MM.1S (cell line): ENCODE results near the gene LRG1.

Experiments
- DNase-seq: peaks from one replicate; pipeline ENCODE4 v3.0.0-alpha.2; 2015
- H2AFZ ChIP-seq: fragments of 300-600 bp; sonication (generic); 2 replicates; pipeline ENCODE4 v1.6.0; 2016; ENCODE audit warnings: antibody characterized with exemption, low read length
- H3F3A ChIP-seq: fragments of 300-600 bp; sonication (generic); 2 replicates; pipeline ENCODE4 v1.6.1; 2016; ENCODE audit warnings: mild to moderate bottlenecking, antibody characterized with exemption, low read length, moderate library complexity, mixed read lengths; ENCODE audit not compliant: insufficient read depth
- H3K27ac ChIP-seq: fragments of 300-600 bp; sonication (generic); 2 replicates; pipeline ENCODE4 v1.5.1; 2016; ENCODE audit warnings: mild to moderate bottlenecking, low read length
- H3K27me3 ChIP-seq: fragments of 300-600 bp; sonication (generic); replicated peaks from 2 replicates; pipeline ENCODE4 v1.6.0; 2016; ENCODE audit warnings: low read length; ENCODE audit not compliant: insufficient read depth
- H3K36me3 ChIP-seq: fragments of 300-600 bp; sonication (generic); replicated peaks from 2 replicates; pipeline ENCODE4 v1.6.1; 2016; ENCODE audit warnings: mild to moderate bottlenecking, low read length, mixed read lengths; ENCODE audit not compliant: insufficient read depth
- H3K4me1 ChIP-seq: fragments of 300-600 bp; sonication (generic); 2 replicates; pipeline ENCODE4 v1.6.1; 2016; ENCODE audit warnings: low read length, mixed read lengths
- H3K4me2 ChIP-seq: fragments of 300-600 bp; sonication (generic); 2 replicates; pipeline ENCODE4 v1.6.0; 2016; ENCODE audit warnings: low read depth, low read length
- H3K4me3 ChIP-seq: fragments of 300-600 bp; sonication (generic); 2 replicates; pipeline ENCODE4 v1.5.1; 2016; ENCODE audit warnings: low read length, mixed read lengths
- H3K79me2 ChIP-seq: fragments of 300-600 bp; sonication (generic); 2 replicates; pipeline ENCODE4 v1.6.1; 2016; ENCODE audit warnings: mixed run types, low read length, mixed read lengths
- H3K9ac ChIP-seq: fragments of 300-600 bp; sonication (generic); 2 replicates; pipeline ENCODE4 v1.6.1; 2016; ENCODE audit warnings: low read length, mixed read lengths
- H3K9me2 ChIP-seq: fragments of 300-600 bp; sonication (generic); replicated peaks from 2 replicates; pipeline ENCODE4 v1.6.1; 2016; ENCODE audit warnings: mild to moderate bottlenecking, low read length, mixed read lengths; ENCODE audit not compliant: insufficient read depth
- H3K9me3 ChIP-seq: fragments of 300-600 bp; sonication (generic); replicated peaks from 2 replicates; pipeline ENCODE4 v1.6.1; 2016; ENCODE audit warnings: mild to moderate bottlenecking, low read length, mixed read lengths; ENCODE audit not compliant: insufficient read depth
- H4K20me1 ChIP-seq: fragments of 300-600 bp; sonication (generic); 2 replicates; pipeline ENCODE4 v1.6.1; 2016; ENCODE audit warnings: mild to moderate bottlenecking, low read length, moderate library complexity, mixed read lengths; ENCODE audit not compliant: insufficient read depth
- EZH2 ChIP-seq: fragments of 300-600 bp; sonication (generic); optimal IDR thresholded peaks from 2 replicates; pipeline ENCODE3; 2017; ENCODE audit warnings: low read depth, mild to moderate bottlenecking, antibody characterized with exemption, low read length, mixed read lengths
- EZH2phosphoT487 ChIP-seq: fragments of 300-600 bp; sonication (generic); IDR thresholded peaks from 2 replicates; pipeline ENCODE4 v1.6.1; 2018; ENCODE audit warnings: antibody characterized with exemption, low read length
- TF ChIP-seq, protein P1 (sequence below): fragments of 300-600 bp; sonication (generic); IDR thresholded peaks from 2 replicates; pipeline ENCODE4 v1.5.1; 2016; ENCODE audit warnings: antibody characterized with exemption, low read length, mixed read lengths

The LRG1 gene

DNA sequence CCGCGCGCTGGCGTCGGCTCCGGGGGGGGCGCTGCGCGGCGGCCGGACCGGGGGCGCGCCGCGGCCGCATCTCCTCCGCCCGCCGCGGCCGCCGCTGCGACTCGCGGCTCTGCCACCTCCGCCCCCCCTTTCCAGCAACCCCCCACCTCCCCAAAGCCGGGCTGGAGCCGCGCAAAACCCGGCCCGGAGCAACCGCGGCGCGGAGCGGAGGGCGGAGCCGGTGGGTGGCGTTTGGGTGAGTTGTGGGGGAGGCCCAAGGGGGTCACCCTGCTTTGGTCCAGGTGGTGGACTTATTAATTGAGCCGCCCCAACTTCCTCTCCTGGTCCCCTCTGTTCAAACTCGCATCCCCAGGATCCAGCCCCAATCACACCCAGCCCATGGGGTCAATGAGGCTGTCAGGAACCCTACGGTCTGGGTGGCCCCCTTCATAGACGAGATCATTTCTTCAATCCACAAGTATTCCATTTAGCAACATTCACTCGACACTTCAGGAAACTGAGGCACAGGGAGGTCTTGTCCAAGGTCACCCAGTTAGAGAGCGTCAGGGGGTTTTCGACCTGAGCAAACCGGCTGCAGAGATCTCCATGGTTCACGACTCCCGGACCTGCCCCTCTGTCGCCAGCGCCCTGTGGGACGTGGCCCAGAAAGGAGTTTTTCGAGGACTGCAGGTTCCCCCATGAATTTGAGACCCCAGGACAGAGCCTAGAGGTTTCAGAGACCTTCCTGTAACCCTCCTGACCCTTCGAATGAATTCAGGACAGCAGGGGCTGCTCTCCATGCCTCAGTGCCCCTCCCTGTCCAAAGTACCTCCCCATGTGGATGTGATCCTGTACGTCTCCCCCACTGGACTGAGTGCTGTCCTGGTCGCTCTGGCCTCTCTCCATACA, 42.1 kb upstream of the LRG1 start:
- H3K9me3 ChIP-seq, result no peaks in the 10 kb centered on the region
- H2AFZ ChIP-seq, result no peak overlapping the region
- no peaks in the 10 kb centered on the region for H3K4me1 ChIP-seq
- H3K4me2 ChIP-seq, result no peak overlapping the region
- H3K27me3 ChIP-seq, result peaks cover 94% of the 10 kb centered on the region
- no peak overlapping the region for H3K9ac ChIP-seq
- no peak overlapping the region for H3K27ac ChIP-seq
- no peak for DNase-seq
- no peaks in the 10 kb centered on the region for H3K9me2 ChIP-seq
- H4K20me1 ChIP-seq, result no peaks in the 10 kb centered on the region
- no peaks in the 10 kb centered on the region for H3F3A ChIP-seq
- TF ChIP-seq EZH2phosphoT487 (no peak), EZH2 (no peak)
- TF ChIP-seq, protein P1, sequence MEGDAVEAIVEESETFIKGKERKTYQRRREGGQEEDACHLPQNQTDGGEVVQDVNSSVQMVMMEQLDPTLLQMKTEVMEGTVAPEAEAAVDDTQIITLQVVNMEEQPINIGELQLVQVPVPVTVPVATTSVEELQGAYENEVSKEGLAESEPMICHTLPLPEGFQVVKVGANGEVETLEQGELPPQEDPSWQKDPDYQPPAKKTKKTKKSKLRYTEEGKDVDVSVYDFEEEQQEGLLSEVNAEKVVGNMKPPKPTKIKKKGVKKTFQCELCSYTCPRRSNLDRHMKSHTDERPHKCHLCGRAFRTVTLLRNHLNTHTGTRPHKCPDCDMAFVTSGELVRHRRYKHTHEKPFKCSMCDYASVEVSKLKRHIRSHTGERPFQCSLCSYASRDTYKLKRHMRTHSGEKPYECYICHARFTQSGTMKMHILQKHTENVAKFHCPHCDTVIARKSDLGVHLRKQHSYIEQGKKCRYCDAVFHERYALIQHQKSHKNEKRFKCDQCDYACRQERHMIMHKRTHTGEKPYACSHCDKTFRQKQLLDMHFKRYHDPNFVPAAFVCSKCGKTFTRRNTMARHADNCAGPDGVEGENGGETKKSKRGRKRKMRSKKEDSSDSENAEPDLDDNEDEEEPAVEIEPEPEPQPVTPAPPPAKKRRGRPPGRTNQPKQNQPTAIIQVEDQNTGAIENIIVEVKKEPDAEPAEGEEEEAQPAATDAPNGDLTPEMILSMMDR, result no peak
- no peaks in the 10 kb centered on the region for H3K79me2 ChIP-seq
- no peaks in the 10 kb centered on the region for H3K36me3 ChIP-seq
- H3K4me3 ChIP-seq, result no peak overlapping the region

DNA sequence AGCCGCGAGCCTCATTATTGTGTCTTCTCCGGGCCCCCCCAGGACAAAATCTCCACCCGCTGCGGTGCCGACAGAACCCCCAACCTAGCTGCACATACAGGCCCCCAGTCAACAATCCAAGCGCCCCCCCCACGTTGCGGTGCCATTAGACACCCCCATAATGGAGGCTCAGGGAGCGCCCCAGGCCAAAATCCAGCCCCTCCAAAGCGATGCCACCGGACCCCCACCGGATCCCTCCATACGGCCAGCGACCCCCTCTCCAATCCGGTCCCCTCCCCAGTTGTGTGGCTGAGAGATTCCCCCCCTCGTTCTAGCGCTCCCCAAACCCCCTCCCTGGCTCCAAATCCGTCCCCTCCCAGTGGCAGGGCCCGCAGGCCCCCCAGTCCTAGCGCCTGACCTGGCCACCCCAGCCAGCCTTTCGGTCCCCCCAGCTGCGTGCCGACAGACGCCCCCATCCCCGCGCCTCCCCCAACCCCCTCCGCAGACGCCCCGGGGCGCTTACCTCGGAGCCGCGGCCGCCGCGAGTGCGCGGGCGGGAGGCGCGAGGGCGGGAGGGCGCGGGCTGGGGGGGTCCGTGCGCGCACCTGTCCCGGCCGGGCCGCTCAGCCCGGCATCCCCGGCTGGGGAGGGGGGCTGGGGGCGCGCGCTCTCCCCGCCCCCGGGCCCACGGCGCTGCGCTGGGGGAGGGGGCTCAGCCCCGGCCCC, 41.3 kb upstream of the LRG1 start:
- TF ChIP-seq, protein P1, result no peak
- no peak for TF ChIP-seq EZH2phosphoT487
- no peak for TF ChIP-seq EZH2
- Histone ChIP-seq H3K4me3 (no peak overlapping the region), H3K9ac (no peak overlapping the region), H3K9me3 (no peaks in the 10 kb centered on the region), H4K20me1 (no peaks in the 10 kb centered on the region), H3K4me1 (no peaks in the 10 kb centered on the region), H3K79me2 (no peaks in the 10 kb centered on the region), H3F3A (no peaks in the 10 kb centered on the region), H3K4me2 (no peak overlapping the region), H3K36me3 (no peaks in the 10 kb centered on the region), H3K27me3 (peaks cover 94% of the 10 kb centered on the region), H3K27ac (no peak overlapping the region), H3K9me2 (no peaks in the 10 kb centered on the region), H2AFZ (no peak overlapping the region)
- DNase-seq, result no peak

DNA sequence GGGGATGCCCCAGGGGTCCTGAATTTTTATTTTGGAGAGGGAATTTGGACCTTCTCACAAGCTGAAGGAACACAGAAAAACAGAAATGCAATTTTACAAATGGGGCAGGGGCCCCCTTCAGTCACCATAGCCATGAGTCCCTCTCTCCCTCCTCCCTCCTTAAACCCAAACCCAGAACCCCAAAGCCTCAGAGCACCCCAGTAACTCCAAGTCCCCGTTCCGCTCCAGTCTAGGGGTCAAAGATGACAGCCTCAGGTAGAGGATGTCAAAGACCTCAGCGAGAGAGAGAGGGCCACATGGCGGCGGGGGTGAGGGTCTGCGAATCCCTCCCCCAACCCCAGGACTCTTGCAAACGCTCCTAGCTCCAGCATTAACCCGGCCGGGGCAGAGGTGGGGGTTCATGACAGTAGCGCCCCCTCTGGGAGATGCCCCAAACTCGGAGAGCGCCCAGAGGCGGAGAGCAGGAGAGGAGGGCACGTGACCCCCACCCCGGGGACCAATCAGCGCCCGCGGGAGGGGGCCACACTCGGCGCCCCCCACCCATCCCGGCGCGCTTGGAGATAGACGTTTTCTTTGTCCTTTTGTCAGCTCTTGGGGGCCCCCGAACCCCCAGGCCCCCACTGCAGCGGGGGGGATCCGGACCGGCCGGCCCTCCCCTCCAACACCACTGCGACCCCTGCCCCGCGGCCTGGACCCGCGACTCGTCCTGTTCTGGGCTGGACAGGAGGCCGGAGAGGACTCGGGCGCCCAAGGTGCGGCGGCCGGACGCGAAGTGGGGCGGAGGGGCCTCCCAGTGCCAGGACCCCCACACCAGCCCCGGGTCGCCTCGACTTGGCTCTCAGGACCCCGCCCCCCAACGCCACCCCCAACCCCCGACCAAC, 40.4 kb upstream of the LRG1 start:
- Histone ChIP-seq H3K36me3 (no peaks in the 10 kb centered on the region), H3K4me1 (no peaks in the 10 kb centered on the region), H2AFZ (no peak overlapping the region), H3K79me2 (no peaks in the 10 kb centered on the region), H3F3A (no peaks in the 10 kb centered on the region), H3K27me3 (peaks cover 94% of the 10 kb centered on the region), H4K20me1 (no peaks in the 10 kb centered on the region), H3K4me2 (no peak overlapping the region), H3K27ac (no peak overlapping the region), H3K9ac (no peak overlapping the region), H3K9me3 (no peaks in the 10 kb centered on the region), H3K4me3 (no peak overlapping the region), H3K9me2 (no peaks in the 10 kb centered on the region)
- DNase-seq, result no peak
- TF ChIP-seq, protein P1, result no peak
- no peak for TF ChIP-seq EZH2phosphoT487
- TF ChIP-seq EZH2, result no peak
